Adrenal gland (tissue), 5 donors: ENCODE data around the gene TJP3.

Experiments used
- POLR2A ChIP-seq, 2 donors: fragments of 450-650 bp; IDR thresholded peaks; one replicate each; pipeline ENCODE4 v1.6.1; 2017; ENCODE audit warnings: antibody characterized with exemption in 2 of 2, mild to moderate bottlenecking in 2 of 2, moderate library complexity in 1 of 2
- TF ChIP-seq, protein P1 (sequence below), 6 experiments: fragments of 450-650 bp in 4 of 6; fragments of 200-600 bp in 2 of 6; sonication (generic) in 1 of 6; IDR thresholded peaks; 1 replicate in 5 of 6; 2 replicates in 1 of 6; pipeline versions ENCODE4 v1.5.1 to v1.8.0; 2016 to 2021; ENCODE audit warnings: antibody characterized with exemption in 6 of 6, mild to moderate bottlenecking in 2 of 6, moderate library complexity in 1 of 6
- donor health status: DM: no; HTN: no; CAD: no.

GRCh38 chr19:3782330-3782729 is 74.1 kb downstream of the TJP3 start:
- TF ChIP-seq, protein P1, sequence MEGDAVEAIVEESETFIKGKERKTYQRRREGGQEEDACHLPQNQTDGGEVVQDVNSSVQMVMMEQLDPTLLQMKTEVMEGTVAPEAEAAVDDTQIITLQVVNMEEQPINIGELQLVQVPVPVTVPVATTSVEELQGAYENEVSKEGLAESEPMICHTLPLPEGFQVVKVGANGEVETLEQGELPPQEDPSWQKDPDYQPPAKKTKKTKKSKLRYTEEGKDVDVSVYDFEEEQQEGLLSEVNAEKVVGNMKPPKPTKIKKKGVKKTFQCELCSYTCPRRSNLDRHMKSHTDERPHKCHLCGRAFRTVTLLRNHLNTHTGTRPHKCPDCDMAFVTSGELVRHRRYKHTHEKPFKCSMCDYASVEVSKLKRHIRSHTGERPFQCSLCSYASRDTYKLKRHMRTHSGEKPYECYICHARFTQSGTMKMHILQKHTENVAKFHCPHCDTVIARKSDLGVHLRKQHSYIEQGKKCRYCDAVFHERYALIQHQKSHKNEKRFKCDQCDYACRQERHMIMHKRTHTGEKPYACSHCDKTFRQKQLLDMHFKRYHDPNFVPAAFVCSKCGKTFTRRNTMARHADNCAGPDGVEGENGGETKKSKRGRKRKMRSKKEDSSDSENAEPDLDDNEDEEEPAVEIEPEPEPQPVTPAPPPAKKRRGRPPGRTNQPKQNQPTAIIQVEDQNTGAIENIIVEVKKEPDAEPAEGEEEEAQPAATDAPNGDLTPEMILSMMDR (IDR thresholded peaks at IDR 0.05), result no peak
- TF ChIP-seq POLR2A (IDR thresholded peaks at IDR 0.05), result no peak
